AG09309 (cell line): ENCODE data around the gene RSBN1L.
"Not testable (repeated sequence)": the region's sequence is repeated elsewhere in the genome, so short reads cannot be mapped to it uniquely, and the experiment has no call there.

ENCODE experiments used
- DNase-seq: peaks from one replicate; pipeline ENCODE4 v3.0.0-alpha.2; 2010; ENCODE audit warnings: low read depth
- H3K4me3 ChIP-seq: 2 replicates; pipeline ENCODE4 v1.5.1; 2011; ENCODE audit warnings: mild to moderate bottlenecking, low read depth, low read length, moderate library complexity; ENCODE audit not compliant: control insufficient read depth
- CTCF ChIP-seq: IDR thresholded peaks from 2 replicates; pipeline ENCODE4 v1.5.1; 2011; ENCODE audit warnings: mild to moderate bottlenecking, low read depth, low read length, inconsistent platforms; ENCODE audit not compliant: insufficient read depth, control insufficient read depth; ENCODE audit errors: missing control alignments

RSBN1L gene

GRCh38 chr7:77783111-77783510 is 86.9 kb downstream of the RSBN1L start:
- no peak overlapping the region for H3K4me3 ChIP-seq
- DNase-seq: no peak
- no peak for TF ChIP-seq CTCF

- no peak overlapping the region for H3K4me3 ChIP-seq
- no peak for DNase-seq
- TF ChIP-seq CTCF: no peak
Measured at GRCh38 chr7:77783545-77783944, 87.3 kb downstream of the RSBN1L start.

- DNase-seq, H3K4me3 ChIP-seq: not testable (repeated sequence)
Measured at GRCh38 chr7:77784426-77784825, 88.2 kb downstream of the RSBN1L start.

- DNase-seq: no peak
- TF ChIP-seq CTCF: no peak
- no peak overlapping the region for H3K4me3 ChIP-seq
Measured at GRCh38 chr7:77786018-77786417, 89.8 kb downstream of the RSBN1L start.

DNA sequence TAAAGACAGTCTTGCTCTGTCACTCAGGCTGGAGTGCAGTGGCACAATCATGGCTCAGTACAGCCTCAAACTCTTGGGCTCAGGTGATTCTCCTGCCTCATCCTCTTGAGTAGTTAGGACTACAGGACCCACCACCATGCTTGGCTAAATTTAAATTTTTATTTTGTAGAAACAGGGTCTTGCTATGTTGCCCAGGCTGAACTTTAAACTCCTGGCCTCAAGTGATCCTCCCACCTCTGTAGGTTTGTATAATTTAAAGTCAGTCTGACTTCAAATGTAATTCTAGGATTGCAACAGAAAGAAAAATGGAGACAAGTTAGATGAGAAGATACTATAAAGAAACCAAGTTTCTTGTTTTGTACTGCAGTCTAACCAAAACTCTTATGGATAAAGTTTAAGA is 90.5 kb downstream of the RSBN1L start:
- no peak for TF ChIP-seq CTCF
- H3K4me3 ChIP-seq: no peak overlapping the region
- DNase-seq: no peak

DNA sequence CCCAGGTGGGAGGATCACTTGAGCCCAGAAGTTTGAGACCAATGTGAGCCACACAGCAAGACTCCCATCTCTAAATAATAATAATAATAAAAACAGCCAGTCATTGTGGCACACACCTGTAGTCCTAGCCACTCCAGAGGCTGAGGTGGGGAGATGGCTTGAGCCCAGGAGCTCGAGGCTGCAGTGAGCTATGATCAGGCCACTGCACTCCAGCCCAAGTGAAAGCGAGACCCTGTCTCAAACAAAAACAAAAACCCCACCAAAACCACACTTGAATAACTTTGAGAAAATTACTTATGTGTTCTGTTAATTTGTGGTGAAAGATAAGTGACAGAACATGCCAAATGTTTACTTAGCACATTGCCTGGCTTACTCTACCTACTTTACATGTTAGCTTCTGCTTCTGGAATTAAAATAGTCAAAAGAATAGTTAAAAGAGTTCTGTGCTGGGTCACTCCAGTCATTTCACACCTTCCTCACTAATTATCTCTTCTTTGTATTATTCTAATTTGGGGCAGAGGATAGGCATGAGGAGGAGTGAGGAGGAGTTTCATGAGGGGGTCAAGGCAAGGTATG is 92.2 kb downstream of the RSBN1L start:
- DNase-seq: no peak
- TF ChIP-seq CTCF: no peak
- no peak overlapping the region for H3K4me3 ChIP-seq

DNA sequence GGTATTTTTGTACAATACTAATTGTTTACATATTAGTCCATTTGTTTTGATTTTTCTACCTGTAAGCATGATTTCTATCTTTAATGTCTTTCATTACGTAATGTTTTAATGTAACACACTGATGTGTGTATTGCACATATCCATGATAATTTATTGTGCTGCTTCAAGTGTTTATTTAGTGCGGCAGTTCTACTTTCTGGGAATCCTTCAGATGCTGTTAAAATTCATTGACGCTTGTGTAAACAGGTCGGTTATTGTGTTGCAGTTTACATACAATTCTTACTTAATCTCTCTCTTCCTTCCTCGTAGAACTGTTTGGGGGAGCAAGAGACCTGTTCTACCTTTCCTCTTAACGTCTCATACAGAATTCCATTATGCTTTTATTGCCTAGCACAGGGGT is 95.1 kb downstream of the RSBN1L start:
- no peak overlapping the region for H3K4me3 ChIP-seq
- no peak for TF ChIP-seq CTCF
- DNase-seq: no peak
